ENCODE measurements around the gene TIMM9. TPM values are rescaled to one million over a fixed set of nuclear protein-coding genes. Genes with fewer than 3 reads are reported as not detected.

Gene TIMM9, protein sequence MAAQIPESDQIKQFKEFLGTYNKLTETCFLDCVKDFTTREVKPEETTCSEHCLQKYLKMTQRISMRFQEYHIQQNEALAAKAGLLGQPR
- total RNA-seq (2022; extraction: Qiagen RNA extraction), result 61.5 to 83.4 TPM (median 64.5 TPM) in 5 replicates

DNA sequence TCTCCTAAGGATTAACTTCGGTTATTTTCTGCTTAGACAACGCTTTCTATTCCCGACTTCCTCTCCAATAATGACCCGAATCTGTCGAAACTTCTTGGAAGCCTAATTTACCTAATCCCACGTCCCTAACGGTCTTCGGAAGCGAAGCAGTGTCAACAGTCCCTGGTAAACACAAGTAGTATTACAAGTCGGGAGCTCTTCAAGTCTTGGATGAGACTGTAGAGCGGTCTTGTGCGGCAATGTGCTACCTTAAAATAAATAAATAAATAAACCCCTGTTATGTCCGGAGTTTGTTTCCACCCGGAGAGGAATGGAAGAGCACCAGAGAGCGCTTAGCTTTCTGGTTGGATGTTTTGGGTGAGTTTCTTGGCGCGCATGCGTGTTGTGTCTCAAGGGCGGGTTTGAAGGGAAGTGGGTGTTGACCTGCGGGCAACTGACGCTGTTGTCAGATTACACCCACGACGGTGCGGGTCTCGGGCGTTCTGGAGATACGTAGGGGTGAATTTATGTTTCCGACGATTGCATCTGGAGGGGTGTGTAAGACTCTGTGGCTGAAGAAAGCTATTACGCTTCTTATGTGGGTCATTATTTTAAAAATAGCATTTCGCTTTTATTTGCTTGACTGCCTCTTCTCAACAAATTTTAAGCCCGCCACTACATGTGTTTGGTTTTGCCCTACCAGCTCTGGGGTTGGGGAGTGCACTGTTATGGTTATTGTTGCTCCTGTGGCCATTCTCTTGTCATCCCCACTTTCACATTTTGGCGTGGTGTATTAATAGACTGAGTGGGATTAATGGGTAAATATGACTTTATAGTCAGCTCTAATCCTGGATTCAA is at the start of gene TIMM9, which contains the start of gene KIAA0586:
Gene TIMM9 (minus strand): TSS at position 251 of the 837 bp plus-strand sequence. CDS start 15,586 bp downstream, outside the sequence.
Gene KIAA0586 (plus strand): TSS at position 439 of the 837 bp plus-strand sequence. CDS start 546 bp downstream, outside the sequence.

DNA sequence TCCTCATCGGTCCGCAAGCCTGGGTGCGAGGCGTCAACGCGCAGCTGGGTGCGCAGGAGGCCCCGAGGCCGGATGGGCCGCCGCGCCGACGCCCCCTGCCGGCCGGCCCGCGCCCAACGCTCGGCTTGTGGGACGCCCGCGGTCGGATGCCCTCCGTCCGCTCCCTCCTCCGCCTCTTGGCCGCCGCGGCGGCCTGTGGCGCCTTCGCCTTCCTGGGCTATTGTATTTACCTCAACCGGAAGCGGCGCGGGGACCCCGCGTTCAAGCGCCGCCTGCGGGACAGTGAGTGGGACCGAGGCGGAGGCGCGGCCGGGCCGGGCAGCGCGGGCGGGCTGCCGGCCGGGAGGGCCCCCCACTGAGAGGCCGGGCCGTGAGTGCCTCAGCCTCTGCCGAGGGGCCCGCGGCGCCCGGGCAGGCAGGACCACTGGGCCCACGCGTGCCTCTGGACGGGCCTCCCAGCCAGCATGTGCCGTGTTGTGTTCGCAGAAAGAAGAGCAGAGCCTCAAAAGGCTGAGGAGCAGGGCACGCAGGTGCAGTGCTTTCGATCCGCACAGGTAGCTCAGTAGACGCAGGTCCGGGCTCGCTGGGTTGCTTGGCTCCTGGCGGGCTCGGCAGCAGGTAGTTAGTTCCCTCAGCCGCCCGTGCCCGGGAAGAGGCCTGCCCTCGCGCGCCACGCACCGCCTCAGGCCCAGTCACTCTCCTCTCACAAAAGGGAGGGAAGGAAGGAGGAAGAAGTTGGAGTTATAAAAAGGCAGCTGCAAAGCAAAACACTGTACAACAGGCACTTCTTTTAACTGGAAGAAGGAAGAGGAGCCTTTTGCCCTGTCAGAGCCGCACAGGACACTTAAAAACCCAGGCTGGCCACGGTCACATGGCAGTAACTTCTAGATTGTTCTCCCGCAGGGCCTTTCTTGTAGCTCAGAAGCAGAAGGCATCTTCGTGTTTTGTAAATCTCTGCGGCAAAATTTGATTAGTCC is 31.2 kb downstream of the TIMM9 start, which contains the start of gene TOMM20L:
Gene TOMM20L (plus strand): TSS at position 119 of the 977 bp plus-strand sequence. CDS start 28 bp downstream, at position 147.

Other genes with a start within 250 kb of the TIMM9 start
- gene ACTR10, start 227.4 kb downstream of the TIMM9 start, total RNA-seq (2022; extraction: Qiagen RNA extraction), result 43.6 to 50.1 TPM (median 44.4 TPM) in 5 replicates
- 174 to 243 TPM (median 183 TPM) in 5 replicates for gene PSMA3, start 182.7 kb downstream of the TIMM9 start, total RNA-seq (2022; extraction: Qiagen RNA extraction)
- 3.9 to 6.6 TPM (median 5.1 TPM) in 5 replicates for gene ARID4A, start 129.0 kb downstream of the TIMM9 start, total RNA-seq (2022; extraction: Qiagen RNA extraction)
- not detected in 5 replicates for gene TOMM20L, start 31.6 kb downstream of the TIMM9 start, total RNA-seq (2022; extraction: Qiagen RNA extraction)
- 6.8 to 9.8 TPM (median 6.9 TPM) in 5 replicates for gene KIAA0586, start 188 bp upstream of the TIMM9 start, total RNA-seq (2022; extraction: Qiagen RNA extraction)
- gene DACT1, start 210.4 kb upstream of the TIMM9 start, total RNA-seq (2022; extraction: Qiagen RNA extraction), result 0.34 to 0.74 TPM (median 0.64 TPM) in 5 replicates